HCT116 (cell line): Measurements from ENCODE around the gene NUDT9. TPM values are rescaled to one million over a fixed set of nuclear protein-coding genes. Genes with fewer than 3 reads are reported as not detected.

Experiments
- ATAC-seq: fragments of 200-7000 bp; cut with Tn5 transposase; 2 replicates; pipeline ENCODE4 v1.9.1; 2020; ENCODE audit warnings: mild to moderate bottlenecking, moderate library complexity
- BruUV-seq: library from RNA; stranded (reverse); fragments of 400-500 nt; replicated peaks from 2 replicates; lab custom pipeline; 2021; lab: Mats Ljungman, UMichigan
- CTCF ChIA-PET: fragments of 300-600 bp; sonication (Branson Sonifier 250); formaldehyde crosslinking; loops from one replicate; lab custom pipeline; 2021; ENCODE audit warnings: antibody characterized with exemption; lab: Charles Lee
- POLR2A ChIA-PET: fragments of 300-600, 350-600 bp; sonication (Branson Sonifier 250); formaldehyde crosslinking; loops from one replicate; lab custom pipeline; 2021; ENCODE audit warnings: antibody characterized with exemption; lab: Charles Lee
- RAD21 ChIA-PET, 2 experiments: fragments of 300-600 bp; sonication (Branson Sonifier 250); formaldehyde crosslinking; loops; one replicate each; lab custom pipeline; 2023; ENCODE audit warnings: low total read pairs in 2 of 2; ENCODE audit not compliant: uncharacterized antibody in 2 of 2, unreplicated experiment in 2 of 2, low non-redundant PET in 1 of 2; lab: Charles Lee
- DNase-seq: peaks from one replicate; pipeline ENCODE4 v3.0.0-alpha.2; 2010; ENCODE audit warnings: low read depth, low spot score
- H2AFZ ChIP-seq: fragments of 200-600 bp; shearing (Covaris generic), sonication (generic); 2 replicates; pipeline ENCODE4 v1.6.1; 2017; ENCODE audit warnings: low read depth, mixed run types, mixed read lengths, antibody characterized with exemption, low read length; ENCODE audit not compliant: poor library complexity, severe bottlenecking
- H3K27ac ChIP-seq: 2 replicates; pipeline ENCODE4 v1.5.1; 2012; ENCODE audit warnings: low read depth, low read length
- H3K27me3 ChIP-seq: fragments of 200-600 bp; sonication (generic); 2 replicates; pipeline ENCODE4 v1.6.1; 2016; ENCODE audit warnings: mixed run types, low read length, mixed read lengths; ENCODE audit not compliant: insufficient read depth
- H3K36me3 ChIP-seq, 2 experiments: fragments of 200-500 bp in 1 of 2; fragments of 200-600 bp in 1 of 2; sonication (Bioruptor generic) in 1 of 2; sonication (generic) in 1 of 2; 2 replicates each; pipeline versions ENCODE4 v1.5.1 to v1.6.1; 2014 to 2016; ENCODE audit warnings: low read length in 2 of 2, inconsistent platforms in 1 of 2, mixed read lengths in 1 of 2, mixed run types in 1 of 2; ENCODE audit not compliant: insufficient read depth in 2 of 2, control insufficient read depth in 1 of 2
- H3K4me1 ChIP-seq, 2 experiments: fragments of 200-600 bp in 1 of 2; sonication (generic) in 1 of 2; 2 replicates each; pipeline versions ENCODE4 v1.5.1 to v1.6.1; 2012 to 2017; ENCODE audit warnings: low read length in 2 of 2, inconsistent platforms in 1 of 2, mild to moderate bottlenecking in 1 of 2, mixed read lengths in 1 of 2, mixed run types in 1 of 2, moderate library complexity in 1 of 2; ENCODE audit not compliant: insufficient read depth in 2 of 2, control insufficient read depth in 1 of 2
- H3K4me2 ChIP-seq: fragments of 200-600 bp; sonication (generic); 2 replicates; pipeline ENCODE4 v1.6.1; 2017; ENCODE audit warnings: mixed run types, low read length, mixed read lengths
- H3K4me3 ChIP-seq, 2 experiments: fragments of 200-600 bp in 1 of 2; sonication (generic) in 1 of 2; replicated peaks in 1 of 2; 2 replicates each; pipeline ENCODE4 v1.5.1; 2011 to 2016; ENCODE audit warnings: low read length in 2 of 2, control low read depth in 1 of 2, low read depth in 1 of 2, mild to moderate bottlenecking in 1 of 2, mixed read lengths in 1 of 2, mixed run types in 1 of 2
- H3K79me2 ChIP-seq: fragments of 200-600 bp; sonication (generic); 2 replicates; pipeline ENCODE4 v1.6.1; 2017; ENCODE audit warnings: mild to moderate bottlenecking, mixed run types, low read length, moderate library complexity, mixed read lengths; ENCODE audit not compliant: insufficient read depth
- H3K9ac ChIP-seq: fragments of 200-600 bp; sonication (generic); 2 replicates; pipeline ENCODE4 v1.6.1; 2016; ENCODE audit warnings: low read length, mixed read lengths
- H3K9me2 ChIP-seq: fragments of 200-600 bp; sonication (generic), shearing (Covaris generic); 2 replicates; pipeline ENCODE4 v1.6.1; 2017; ENCODE audit warnings: mixed run types, mild to moderate bottlenecking, moderate library complexity; ENCODE audit not compliant: insufficient read depth
- H3K9me3 ChIP-seq, 2 experiments: fragments of 200-500 bp in 1 of 2; fragments of 200-600 bp in 1 of 2; sonication (Bioruptor generic) in 1 of 2; sonication (generic) in 1 of 2; 2 replicates each; pipeline ENCODE4 v1.6.1; 2014 to 2017; ENCODE audit warnings: low read length in 2 of 2, mixed read lengths in 2 of 2, inconsistent platforms in 1 of 2, low read depth in 1 of 2, mild to moderate bottlenecking in 1 of 2, mixed run types in 1 of 2, moderate library complexity in 1 of 2; ENCODE audit not compliant: control insufficient read depth in 1 of 2, insufficient read depth in 1 of 2
- H4K20me1 ChIP-seq: fragments of 200-600 bp; sonication (generic), shearing (Covaris generic); 2 replicates; pipeline ENCODE4 v1.6.1; 2017; ENCODE audit warnings: mixed run types, mild to moderate bottlenecking, moderate library complexity; ENCODE audit not compliant: insufficient read depth
- EZH2phosphoT487 ChIP-seq: fragments of 200-600 bp; IDR thresholded peaks from 2 replicates; pipeline ENCODE4 v1.6.1; 2018; ENCODE audit warnings: antibody characterized with exemption, borderline replicate concordance
- SRF ChIP-seq: IDR thresholded peaks from 2 replicates; pipeline ENCODE4 v1.6.1; 2012; ENCODE audit warnings: low read depth
- intact Hi-C: fragments of 100-400 bp; cut with micrococcal nuclease; formaldehyde crosslinking; loops from 2 replicates; pipeline ENCODE4 v1.10.0; 2022
- total RNA-seq: library from RNA; stranded (reverse); gene quantifications from one replicate; pipeline ENCODE4 v1.2.1, GENCODE V29; 2021; ENCODE audit not compliant: unreplicated experiment
- TF ChIP-seq, protein P1 (sequence below): IDR thresholded peaks from 2 replicates; pipeline ENCODE4 v1.6.1; 2012
- TF ChIP-seq, protein P2 (sequence below), 3 experiments: fragments of 200-600 bp in 1 of 3; sonication (generic) in 1 of 3; IDR thresholded peaks in 2 of 3; conservative IDR thresholded peaks in 1 of 3; 2 replicates each; pipeline ENCODE4 v1.5.1; 2012 to 2017; ENCODE audit warnings: low read depth in 2 of 3, low read length in 2 of 3, antibody characterized with exemption in 1 of 3, borderline replicate concordance in 1 of 3, control low read depth in 1 of 3, mild to moderate bottlenecking in 1 of 3, mixed read lengths in 1 of 3, mixed run types in 1 of 3, moderate library complexity in 1 of 3; ENCODE audit not compliant: insufficient read depth in 1 of 3
- TF ChIP-seq, protein P3 (sequence below): IDR thresholded peaks from 2 replicates; pipeline ENCODE4 v1.6.1; 2012; ENCODE audit warnings: low read depth
- TF ChIP-seq, protein P4 (sequence below): IDR thresholded peaks from 2 replicates; pipeline ENCODE4 v1.6.1; 2011; ENCODE audit warnings: mild to moderate bottlenecking, low read length, moderate library complexity; ENCODE audit not compliant: insufficient replicate concordance; ENCODE audit errors: extremely low read depth

NUDT9 gene
- total RNA-seq, 1 experiment from 2014 or later: 13.5 TPM

DNA sequence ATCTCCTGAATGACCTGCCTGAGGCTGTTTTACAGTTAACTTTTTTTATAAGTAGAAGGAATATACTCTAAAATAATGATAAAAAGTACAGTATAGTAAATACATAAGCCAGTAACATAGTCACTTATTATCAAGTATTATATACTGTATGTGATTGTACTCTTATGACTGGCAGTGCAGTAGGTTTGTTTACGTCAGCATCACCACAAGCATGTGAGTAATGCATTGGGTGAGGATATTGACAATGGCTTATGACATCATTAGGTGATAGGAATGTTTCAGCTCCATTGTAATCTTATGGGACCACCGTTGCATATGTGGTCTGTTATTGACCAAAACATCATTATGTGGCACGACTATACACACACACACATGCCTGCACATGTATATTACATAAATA lies 20.5 kb downstream of the NUDT9 start (continued):
- TF ChIP-seq EZH2phosphoT487: no peak
- no peak for TF ChIP-seq SRF
- TF ChIP-seq, protein P1, sequence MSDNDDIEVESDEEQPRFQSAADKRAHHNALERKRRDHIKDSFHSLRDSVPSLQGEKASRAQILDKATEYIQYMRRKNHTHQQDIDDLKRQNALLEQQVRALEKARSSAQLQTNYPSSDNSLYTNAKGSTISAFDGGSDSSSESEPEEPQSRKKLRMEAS: no peak
- TF ChIP-seq, protein P2, sequence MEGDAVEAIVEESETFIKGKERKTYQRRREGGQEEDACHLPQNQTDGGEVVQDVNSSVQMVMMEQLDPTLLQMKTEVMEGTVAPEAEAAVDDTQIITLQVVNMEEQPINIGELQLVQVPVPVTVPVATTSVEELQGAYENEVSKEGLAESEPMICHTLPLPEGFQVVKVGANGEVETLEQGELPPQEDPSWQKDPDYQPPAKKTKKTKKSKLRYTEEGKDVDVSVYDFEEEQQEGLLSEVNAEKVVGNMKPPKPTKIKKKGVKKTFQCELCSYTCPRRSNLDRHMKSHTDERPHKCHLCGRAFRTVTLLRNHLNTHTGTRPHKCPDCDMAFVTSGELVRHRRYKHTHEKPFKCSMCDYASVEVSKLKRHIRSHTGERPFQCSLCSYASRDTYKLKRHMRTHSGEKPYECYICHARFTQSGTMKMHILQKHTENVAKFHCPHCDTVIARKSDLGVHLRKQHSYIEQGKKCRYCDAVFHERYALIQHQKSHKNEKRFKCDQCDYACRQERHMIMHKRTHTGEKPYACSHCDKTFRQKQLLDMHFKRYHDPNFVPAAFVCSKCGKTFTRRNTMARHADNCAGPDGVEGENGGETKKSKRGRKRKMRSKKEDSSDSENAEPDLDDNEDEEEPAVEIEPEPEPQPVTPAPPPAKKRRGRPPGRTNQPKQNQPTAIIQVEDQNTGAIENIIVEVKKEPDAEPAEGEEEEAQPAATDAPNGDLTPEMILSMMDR (IDR thresholded peaks at IDR 0.05 in 2 of 3, conservative IDR thresholded peaks at IDR 0.05 in 1 of 3; ENCODE audit: borderline replicate concordance in 1 of 3, insufficient read depth in 1 of 3, low read depth in 2 of 3, low read length in 2 of 3): no peak

DNA sequence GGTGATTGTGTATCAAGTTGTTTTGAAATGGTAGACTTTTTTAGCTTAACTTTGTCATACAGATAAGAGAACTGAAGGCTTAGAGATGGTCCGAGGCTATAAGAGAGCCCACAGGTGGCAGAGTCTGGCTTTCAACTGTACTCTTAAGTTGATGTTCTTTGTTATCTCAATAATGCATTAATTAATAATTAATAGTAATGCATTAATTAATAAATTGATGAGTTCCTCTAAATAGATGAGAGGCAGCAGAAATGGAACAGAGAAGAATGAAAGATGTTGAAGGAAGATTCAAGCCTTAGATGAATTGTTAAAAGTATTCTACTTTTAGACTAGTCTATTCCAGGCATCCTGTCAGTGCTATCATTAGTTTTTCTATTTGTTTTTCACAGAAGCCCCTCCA lies 22.4 kb downstream of the NUDT9 start:
- no peaks in the 10 kb centered on the region for H3K9me3 ChIP-seq
- ChIA-PET RAD21 (no interaction called here), CTCF (no interaction called here), POLR2A (no interaction called here)
- H3K4me1 ChIP-seq: no peaks in the 10 kb centered on the region
- H2AFZ ChIP-seq: no peak overlapping the region
- intact Hi-C loops: no loop called here
- no TSS peak for BruUV-seq
- TF ChIP-seq, protein P2 (IDR thresholded peaks at IDR 0.05 in 2 of 3, conservative IDR thresholded peaks at IDR 0.05 in 1 of 3; ENCODE audit: borderline replicate concordance in 1 of 3, insufficient read depth in 1 of 3, low read depth in 2 of 3, low read length in 2 of 3): no peak
- TF ChIP-seq, protein P3, sequence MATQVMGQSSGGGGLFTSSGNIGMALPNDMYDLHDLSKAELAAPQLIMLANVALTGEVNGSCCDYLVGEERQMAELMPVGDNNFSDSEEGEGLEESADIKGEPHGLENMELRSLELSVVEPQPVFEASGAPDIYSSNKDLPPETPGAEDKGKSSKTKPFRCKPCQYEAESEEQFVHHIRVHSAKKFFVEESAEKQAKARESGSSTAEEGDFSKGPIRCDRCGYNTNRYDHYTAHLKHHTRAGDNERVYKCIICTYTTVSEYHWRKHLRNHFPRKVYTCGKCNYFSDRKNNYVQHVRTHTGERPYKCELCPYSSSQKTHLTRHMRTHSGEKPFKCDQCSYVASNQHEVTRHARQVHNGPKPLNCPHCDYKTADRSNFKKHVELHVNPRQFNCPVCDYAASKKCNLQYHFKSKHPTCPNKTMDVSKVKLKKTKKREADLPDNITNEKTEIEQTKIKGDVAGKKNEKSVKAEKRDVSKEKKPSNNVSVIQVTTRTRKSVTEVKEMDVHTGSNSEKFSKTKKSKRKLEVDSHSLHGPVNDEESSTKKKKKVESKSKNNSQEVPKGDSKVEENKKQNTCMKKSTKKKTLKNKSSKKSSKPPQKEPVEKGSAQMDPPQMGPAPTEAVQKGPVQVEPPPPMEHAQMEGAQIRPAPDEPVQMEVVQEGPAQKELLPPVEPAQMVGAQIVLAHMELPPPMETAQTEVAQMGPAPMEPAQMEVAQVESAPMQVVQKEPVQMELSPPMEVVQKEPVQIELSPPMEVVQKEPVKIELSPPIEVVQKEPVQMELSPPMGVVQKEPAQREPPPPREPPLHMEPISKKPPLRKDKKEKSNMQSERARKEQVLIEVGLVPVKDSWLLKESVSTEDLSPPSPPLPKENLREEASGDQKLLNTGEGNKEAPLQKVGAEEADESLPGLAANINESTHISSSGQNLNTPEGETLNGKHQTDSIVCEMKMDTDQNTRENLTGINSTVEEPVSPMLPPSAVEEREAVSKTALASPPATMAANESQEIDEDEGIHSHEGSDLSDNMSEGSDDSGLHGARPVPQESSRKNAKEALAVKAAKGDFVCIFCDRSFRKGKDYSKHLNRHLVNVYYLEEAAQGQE: no peak
- TF ChIP-seq, protein P4, sequence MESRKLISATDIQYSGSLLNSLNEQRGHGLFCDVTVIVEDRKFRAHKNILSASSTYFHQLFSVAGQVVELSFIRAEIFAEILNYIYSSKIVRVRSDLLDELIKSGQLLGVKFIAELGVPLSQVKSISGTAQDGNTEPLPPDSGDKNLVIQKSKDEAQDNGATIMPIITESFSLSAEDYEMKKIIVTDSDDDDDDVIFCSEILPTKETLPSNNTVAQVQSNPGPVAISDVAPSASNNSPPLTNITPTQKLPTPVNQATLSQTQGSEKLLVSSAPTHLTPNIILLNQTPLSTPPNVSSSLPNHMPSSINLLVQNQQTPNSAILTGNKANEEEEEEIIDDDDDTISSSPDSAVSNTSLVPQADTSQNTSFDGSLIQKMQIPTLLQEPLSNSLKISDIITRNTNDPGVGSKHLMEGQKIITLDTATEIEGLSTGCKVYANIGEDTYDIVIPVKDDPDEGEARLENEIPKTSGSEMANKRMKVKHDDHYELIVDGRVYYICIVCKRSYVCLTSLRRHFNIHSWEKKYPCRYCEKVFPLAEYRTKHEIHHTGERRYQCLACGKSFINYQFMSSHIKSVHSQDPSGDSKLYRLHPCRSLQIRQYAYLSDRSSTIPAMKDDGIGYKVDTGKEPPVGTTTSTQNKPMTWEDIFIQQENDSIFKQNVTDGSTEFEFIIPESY: no peak
- no peak overlapping the region for H3K4me3 ChIP-seq
- no peaks in the 10 kb centered on the region for H3K79me2 ChIP-seq
- no peak overlapping the region for H3K27ac ChIP-seq
- no peak overlapping the region for H3K9ac ChIP-seq
- H3K9me2 ChIP-seq: no peaks in the 10 kb centered on the region
- peaks cover 8 to 11% of the 10 kb centered on the region in 2 experiments; a peak in 3 of 4 replicates for H3K36me3 ChIP-seq
- no peaks in the 10 kb centered on the region for H3K27me3 ChIP-seq
- ATAC-seq (no peak), DNase-seq (no peak)
- H3K4me2 ChIP-seq: no peak overlapping the region
- no peaks in the 10 kb centered on the region for H4K20me1 ChIP-seq
